Esophagus mucosa (tissue), 1 donor: ENCODE results near the gene TMEM139. TPM values are rescaled to one million over a fixed set of nuclear protein-coding genes. Genes with fewer than 3 reads are reported as not detected.
"Not testable (repeated sequence)": the region's sequence is repeated elsewhere in the genome, so short reads cannot be mapped to it uniquely, and the experiment has no call there.

Source experiments
- ATAC-seq: fragments of 200-7000 bp; cut with Tn5 transposase; one replicate; pipeline ENCODE4 v1.9.1; 2020
- total RNA-seq: library from RNA; stranded (reverse); gene quantifications from one replicate; pipeline ENCODE4 v1.2.4, GENCODE V29; 2023
- donor health status: DM: yes; HTN: yes; CAD: no.

Gene TMEM139
- total RNA-seq, 1 donor from 2014 or later: 0.44 TPM

DNA sequence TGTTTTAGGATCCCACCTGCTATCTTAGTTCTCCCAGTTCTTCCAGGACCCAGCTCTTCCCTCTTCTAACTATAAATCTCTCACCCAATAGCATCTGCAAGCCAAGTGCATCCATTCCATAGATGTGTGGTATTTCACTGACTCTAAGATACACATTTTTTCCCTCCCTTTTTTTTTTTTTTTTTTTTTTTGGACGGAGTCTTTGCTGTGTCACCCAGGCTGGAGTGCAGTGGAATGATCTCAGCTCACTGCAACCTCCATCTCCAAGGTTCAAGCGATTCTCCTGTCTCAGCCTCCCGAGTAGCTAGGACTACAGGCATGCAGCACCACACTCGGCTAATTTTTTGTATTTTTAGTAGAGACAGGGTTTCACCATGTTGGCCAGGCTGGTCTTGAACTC lies 5.1 kb downstream of the TMEM139 start:
- ATAC-seq: not testable (repeated sequence)

- no peak for ATAC-seq
Observed at GRCh38 chr7:143290293-143290692, 5.5 kb downstream of the TMEM139 start.

DNA sequence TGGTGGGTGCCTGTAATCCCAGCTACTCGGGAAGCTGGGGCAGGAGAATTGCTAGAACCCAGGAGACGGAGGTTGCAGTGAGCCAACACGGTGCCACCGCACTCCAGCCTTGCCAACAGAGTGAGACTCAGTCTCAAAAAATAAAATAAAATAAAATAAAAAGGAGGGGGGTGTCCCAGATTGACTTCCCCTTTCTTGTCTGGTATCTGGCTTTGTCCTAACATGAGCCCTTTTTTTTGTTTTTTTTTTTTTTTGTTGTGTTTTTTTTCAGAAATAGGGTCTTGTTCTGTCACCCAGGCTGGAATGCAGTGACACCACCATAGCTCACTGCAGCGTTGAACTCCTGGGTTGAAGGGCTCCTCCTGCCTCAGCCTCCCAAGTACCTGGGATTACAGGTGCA lies 8.1 kb downstream of the TMEM139 start:
- ATAC-seq: no peak

DNA sequence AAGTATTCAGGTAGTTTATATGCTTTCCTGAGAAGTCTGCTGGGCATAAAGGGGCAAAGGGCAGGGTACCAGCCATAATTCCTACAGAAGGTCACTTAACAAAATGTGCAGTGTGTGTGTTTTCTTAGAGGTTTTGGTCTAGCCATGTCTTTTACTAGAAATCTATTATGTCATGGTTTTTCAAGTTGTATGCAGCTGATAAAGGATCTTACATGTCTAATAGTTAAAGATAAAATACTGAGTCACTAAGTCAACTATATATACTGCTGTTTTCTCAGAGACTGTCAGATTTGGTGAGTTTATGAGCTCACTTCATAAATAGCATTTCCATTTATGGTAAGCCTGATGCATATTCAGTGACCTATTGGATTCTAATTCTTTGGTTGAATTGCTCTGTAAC lies 11.1 kb downstream of the TMEM139 start:
- no peak for ATAC-seq

DNA sequence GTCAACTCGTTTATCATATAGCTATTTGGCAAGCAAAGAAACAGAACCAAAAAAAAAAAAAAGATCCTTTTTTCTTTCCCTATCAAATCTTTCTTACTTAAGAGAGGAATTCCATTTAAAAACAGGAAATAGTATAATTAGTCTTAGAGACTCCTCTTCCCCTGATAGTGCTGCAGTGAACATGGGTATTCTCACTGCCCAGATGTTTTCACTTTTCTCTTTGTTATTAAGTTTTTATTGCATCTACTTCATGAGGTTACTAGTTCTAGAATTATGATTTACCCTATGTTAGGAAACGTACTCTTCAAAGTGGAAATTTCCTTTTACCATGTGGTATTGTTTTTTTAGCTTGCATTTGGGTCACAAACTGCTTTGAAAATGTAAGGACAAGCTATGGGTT lies 11.9 kb downstream of the TMEM139 start:
- ATAC-seq: no peak

DNA sequence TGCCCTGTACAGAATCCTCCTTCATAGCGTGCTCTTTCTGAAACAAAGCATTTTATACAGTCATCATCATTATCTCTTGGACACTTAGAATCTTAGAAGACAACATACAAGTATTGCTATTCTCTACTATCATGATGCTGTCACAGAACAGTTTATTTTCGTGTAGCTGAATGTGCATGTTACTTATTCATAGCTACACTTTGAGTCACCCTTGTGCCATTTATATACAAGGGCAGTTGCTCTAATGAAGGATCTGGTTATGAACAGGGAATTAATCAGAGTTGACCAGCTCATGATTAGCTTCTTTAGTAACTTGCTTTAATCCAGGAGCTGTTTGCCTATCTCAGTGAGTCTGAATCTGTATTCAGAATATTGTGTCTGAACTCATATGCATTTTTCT lies 14.6 kb downstream of the TMEM139 start:
- no peak for ATAC-seq

- ATAC-seq: peak; percentile 75
Observed at GRCh38 chr7:143299840-143300239, 15.1 kb downstream of the TMEM139 start.

- no peak for ATAC-seq
Observed at GRCh38 chr7:143300959-143301935, 16.5 kb downstream of the TMEM139 start.

- peak; percentile 24 for ATAC-seq
Observed at GRCh38 chr7:143303733-143304132, 19.0 kb downstream of the TMEM139 start.

DNA sequence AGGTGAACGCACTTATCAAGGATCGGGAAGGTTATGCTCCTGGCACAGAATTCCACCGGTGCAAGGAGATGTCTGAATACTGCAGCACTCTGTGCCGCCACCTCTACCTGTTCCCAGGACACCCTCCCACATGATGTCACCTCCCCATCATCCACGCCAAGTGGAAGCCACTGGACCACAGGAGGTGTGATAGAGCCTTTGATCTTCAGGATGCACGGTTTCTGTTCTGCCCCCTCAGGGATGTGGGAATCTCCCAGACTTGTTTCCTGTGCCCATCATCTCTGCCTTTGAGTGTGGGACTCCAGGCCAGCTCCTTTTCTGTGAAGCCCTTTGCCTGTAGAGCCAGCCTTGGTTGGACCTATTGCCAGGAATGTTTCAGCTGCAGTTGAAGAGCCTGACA lies 20.2 kb downstream of the TMEM139 start:
- ATAC-seq: no peak

GRCh38 chr7:143305423-143306070 lies 20.8 kb downstream of the TMEM139 start:
- peak; percentile 77 for ATAC-seq

- ATAC-seq: no peak
Observed at GRCh38 chr7:143308632-143309031, 23.9 kb downstream of the TMEM139 start.

DNA sequence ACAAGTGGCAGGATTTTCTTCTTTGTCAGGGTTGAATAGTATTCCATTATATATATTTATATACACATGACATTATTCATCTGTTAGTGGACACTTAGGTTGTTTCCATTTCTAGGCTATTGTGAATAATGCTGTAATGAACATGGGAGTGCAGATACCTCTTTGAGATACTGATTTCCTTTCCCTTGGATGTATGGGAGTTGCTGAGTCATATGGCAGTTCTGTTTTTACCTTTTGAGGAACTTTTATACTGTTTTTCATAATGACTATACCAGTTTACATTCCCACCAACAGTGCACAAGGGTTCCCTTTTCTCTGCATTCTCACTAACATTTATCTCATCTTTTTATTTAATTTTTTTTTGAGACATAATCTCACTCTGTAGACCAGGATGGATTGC lies 29.4 kb downstream of the TMEM139 start:
- no peak for ATAC-seq

DNA sequence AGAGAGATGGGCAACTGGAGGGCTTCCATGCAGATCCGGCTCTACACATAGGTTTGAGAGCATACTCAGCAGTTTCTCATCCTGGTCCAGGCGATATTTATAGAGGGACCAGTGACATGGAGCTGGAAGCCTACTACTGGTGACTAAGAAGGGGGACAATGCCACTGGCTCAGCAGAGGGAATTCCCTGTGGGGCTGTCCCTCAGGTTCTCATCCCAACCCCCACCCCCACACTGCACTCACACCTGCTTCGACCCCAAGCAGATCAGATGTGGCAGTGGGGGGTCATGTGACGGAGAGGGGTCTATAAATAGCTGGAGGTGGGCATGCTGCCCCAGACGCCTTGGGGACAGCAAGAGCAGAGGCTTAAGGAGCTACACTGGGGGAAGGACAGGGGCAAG lies 31.0 kb downstream of the TMEM139 start, which contains the start of gene CLCN1:
Gene CLCN1 (plus strand): TSS at position 336 of the 400 bp plus-strand sequence. CDS start 102 bp downstream, outside the sequence.
- ATAC-seq: no peak

DNA sequence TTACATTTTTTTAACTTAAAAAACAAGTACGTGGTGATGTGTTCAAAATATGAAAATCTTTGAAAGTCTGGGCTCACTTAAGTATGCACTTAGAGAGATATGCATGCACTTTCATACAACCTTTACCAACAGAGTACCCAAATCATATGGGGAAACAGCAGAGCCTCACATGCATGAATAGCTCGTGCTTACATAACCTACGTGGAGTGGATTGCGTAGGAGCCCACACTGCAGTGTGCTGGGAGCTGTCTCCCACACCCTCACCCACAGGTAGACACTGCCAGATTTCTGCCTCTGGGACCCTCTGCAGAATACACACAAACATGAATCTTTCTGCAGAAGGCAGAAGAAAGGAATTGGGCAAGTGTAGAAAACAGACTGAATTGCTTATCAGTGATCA lies 31.7 kb downstream of the TMEM139 start:
- no peak for ATAC-seq

DNA sequence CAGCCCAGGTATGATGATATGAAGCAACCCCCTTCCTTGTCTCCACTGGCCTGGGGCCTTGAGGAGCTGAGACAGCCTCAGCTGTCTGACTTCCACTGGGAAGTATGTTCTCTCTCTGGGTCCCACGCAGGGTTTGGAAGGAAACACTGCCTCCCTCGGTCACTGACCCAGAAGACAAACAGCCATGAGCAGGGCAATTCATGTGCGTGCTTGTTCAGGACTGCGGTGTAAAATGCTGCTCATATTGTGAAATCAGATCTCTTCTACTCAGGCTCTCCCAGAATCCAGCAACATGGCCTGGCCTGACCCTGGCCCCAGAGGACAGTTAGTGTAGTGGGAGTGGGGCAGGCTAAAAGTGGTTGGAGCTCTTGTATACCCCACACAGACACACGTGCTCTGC lies 33.9 kb downstream of the TMEM139 start:
- ATAC-seq: peak; percentile 93

DNA sequence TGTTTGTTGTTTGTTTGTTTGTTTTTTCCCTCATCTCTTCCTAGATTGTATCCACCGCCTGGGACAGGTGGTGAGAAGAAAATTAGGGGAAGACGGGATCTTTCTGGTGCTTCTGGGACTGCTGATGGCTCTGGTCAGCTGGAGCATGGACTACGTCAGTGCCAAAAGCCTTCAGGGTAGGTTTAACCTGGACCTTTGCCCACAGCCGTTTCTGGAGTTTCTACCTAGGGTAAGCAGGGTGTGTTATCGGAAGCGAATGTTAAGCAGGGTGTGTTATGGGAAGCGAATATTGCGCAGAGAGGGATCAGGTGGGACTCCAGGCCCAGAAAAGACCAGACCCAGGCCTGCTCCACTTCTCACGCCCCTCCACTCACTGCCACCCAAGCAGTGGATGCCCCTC lies 35.9 kb downstream of the TMEM139 start:
- ATAC-seq: no peak

DNA sequence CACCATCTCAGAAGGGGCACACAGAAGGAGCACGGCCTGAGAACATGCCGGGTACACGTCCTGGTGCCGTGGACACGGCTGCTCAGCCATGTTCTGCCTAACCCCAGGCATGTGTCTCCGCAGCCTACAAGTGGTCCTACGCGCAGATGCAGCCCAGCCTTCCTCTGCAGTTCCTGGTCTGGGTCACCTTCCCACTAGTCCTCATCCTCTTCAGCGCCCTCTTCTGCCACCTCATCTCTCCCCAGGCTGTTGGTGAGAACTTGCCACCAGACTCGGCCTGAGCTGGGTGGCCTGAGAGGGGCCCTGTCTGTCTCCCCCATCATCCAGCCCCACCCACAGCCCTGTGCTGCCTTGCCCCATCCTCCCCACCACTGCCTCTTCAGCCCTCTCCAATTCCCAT lies 36.5 kb downstream of the TMEM139 start:
- no peak for ATAC-seq

GRCh38 chr7:143321734-143322133 lies 37.0 kb downstream of the TMEM139 start:
- ATAC-seq: peak; percentile 44

DNA sequence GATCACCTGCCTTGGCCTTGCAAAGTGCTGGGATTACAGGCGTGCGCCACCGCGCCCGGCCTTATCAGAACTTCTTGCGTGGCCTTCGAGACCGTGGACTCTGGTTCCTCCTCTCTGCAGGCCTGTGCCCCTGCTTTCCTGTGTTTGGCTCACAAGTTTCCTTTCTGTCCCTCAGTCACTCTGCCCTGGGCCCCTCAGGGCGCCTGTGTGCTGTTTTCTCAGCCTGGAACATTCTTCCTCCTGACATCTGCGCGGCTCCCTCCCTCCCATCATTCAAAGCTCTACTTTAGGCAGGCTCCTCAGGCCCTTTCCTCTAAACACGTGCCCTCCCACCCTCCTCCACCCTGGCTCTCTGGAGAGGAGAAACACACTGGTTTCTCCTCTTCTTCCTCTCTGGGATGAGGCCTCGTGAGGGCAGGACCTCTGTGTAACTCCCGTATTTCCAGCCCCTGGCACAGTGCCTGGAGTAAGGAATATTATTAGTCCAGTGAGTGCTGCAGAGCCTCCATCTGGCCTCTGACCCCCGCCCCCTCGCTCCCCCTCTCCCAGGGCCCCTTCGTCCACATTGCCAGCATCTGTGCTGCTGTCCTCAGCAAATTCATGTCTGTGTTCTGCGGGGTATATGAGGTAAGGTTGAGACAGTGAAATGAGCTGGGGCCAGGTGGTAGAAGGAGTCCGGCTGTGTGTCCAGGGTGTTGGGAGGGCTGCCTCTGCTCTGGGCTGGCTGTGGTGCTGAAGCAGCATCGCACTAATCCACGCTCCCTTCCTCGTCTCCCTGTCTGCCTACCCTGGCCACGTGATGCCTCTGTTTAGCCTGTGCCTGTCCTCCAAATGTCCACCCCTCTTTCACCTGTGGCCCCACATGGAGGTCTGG lies 38.2 kb downstream of the TMEM139 start:
- ATAC-seq: no peak

DNA sequence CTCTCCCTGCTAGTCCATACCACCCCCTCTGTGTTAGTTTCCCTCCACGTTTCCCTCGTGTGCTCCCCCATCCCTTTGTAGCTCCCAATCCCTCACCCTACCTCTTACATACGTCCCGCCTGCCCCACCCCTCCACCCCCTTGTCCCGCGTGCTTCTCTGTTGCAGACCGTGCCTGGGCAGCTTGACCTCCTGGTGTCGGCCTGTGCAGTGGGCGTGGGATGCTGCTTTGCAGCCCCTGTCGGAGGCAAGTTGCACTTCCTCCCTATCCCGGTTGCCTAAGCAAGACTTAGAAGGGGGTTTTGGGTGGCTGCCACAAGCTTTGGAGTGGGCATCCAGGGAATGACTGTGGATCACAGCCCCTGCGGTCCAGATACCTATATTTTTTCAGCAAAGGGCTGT lies 38.9 kb downstream of the TMEM139 start:
- ATAC-seq: no peak

DNA sequence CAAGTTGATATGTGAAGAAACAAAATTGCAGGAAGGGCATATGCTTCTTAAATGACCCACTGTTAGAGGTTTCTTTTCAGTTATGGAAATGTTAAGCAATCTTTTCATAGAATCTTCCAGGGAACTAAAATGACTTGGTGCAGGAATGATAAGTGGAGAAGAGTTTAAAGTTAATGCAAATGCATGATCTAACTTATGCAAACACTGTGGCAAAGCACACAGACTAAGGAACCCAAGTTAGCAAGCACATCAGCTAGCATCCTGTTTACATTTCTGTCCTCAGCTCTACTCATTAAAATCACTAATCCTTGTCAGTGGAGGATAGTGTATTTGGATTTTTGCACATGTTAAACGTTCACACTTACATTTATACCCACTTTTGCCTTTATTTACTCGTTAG lies 40.5 kb downstream of the TMEM139 start:
- no peak for ATAC-seq

DNA sequence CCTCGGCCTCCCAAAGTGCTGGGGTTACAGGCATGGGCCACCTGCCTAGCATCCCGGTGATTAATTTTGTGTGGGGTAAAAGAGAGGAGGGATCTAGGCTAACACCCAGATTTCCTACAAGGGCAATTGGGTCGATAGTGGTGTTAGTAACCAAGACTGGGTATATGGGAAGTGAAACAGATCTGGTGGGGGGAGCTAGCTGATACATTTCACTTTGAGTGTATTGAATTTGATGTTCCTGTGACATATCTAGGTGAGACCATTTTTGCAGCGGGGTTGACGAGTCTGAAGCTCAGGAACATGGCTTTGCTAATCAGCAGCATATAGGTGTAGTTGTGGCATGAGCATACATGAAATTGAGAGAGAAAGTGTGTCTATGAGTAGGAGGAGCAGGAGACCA lies 43.1 kb downstream of the TMEM139 start:
- ATAC-seq: no peak
